ENCODE measurements around the gene AGK. TPM values are rescaled to one million over a fixed set of nuclear protein-coding genes. Genes with fewer than 3 reads are reported as not detected.
A peak's percentile ranks its signal among the peaks of the same experiment; 100 is the strongest.
"Not testable (repeated sequence)": the region's sequence is repeated elsewhere in the genome, so short reads cannot be mapped to it uniquely, and the experiment has no call there.

AGK gene
- polyA plus RNA-seq, 1 donor from 2014 or later, result 23.1 TPM

DNA sequence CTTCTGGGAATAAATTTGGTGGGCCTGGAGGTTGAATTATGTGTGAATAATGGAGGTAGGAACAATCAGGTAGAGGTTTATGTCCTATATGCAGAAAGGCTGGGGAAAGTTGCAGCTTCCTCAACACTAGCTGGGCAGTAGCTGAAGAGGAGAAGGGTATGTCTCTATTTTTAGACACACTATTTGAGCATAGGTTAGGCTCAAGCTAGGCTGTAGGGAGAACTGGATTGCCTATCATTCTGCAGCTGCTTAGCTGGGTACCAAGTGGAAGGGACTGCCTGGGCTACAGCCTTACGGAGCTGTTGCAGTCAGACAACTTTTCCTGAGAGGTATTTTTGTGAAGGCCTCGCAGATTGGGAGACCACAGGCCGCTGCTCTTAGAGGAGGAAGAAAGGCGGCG, 82.9 kb downstream of the AGK start:
- Mint-ChIP-seq H3K27me3 (no peaks in the 10 kb centered on the region), H3K9me3 (no peaks in the 10 kb centered on the region), H3K4me1 (no peaks in the 10 kb centered on the region), H3K4me3 (no peak overlapping the region), H3K36me3 (peaks cover 8% of the 10 kb centered on the region), H3K27ac (no peak overlapping the region)

- H3K27me3 Mint-ChIP-seq, result no peaks in the 10 kb centered on the region
- no peaks in the 10 kb centered on the region for H3K4me1 Mint-ChIP-seq
- H3K9me3 Mint-ChIP-seq, result no peaks in the 10 kb centered on the region
- H3K4me3 Mint-ChIP-seq, result no peak overlapping the region
- H3K27ac Mint-ChIP-seq, result no peak overlapping the region
- H3K36me3 Mint-ChIP-seq, result peaks cover 11% of the 10 kb centered on the region
Observed at GRCh38 chr7:141636053-141636452, 84.8 kb downstream of the AGK start.

GRCh38 chr7:141640239-141640840, 89.1 kb downstream of the AGK start:
- Mint-ChIP-seq H3K4me3 (no peak overlapping the region), H3K27me3 (no peaks in the 10 kb centered on the region), H3K27ac (no peak overlapping the region), H3K36me3 (peaks cover 7% of the 10 kb centered on the region), H3K4me1 (no peaks in the 10 kb centered on the region), H3K9me3 (no peaks in the 10 kb centered on the region)

GRCh38 chr7:141641876-141642275, 90.7 kb downstream of the AGK start:
- Mint-ChIP-seq H3K4me1 (no peaks in the 10 kb centered on the region), H3K9me3 (no peaks in the 10 kb centered on the region), H3K36me3 (peaks cover 7% of the 10 kb centered on the region), H3K27ac (no peak overlapping the region), H3K27me3 (no peaks in the 10 kb centered on the region), H3K4me3 (no peak overlapping the region)

DNA sequence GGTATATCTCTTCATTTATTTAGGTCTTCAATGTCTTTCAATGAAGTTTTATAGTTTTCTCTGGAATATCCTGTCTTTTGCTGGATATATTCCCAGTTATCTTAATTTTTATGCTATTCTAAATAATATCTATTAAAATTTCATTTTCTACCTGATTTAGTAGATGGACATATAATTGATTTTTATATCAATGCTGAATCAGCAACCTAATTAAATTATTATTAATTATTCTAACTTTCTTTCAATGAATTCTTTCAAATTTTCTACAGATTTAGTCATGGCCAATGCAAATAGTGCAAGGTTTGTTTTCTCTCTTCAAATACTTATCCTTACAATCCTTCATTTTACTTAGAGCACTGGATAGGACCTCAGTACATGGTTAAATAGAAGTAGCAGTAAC, 94.0 kb downstream of the AGK start:
- Mint-ChIP-seq H3K4me1 (peaks cover 12 to 16% (median 15%) of the 10 kb centered on the region in 3 donors), H3K9me3 (no peaks in the 10 kb centered on the region), H3K4me3 (no peak overlapping the region), H3K27ac (no peak overlapping the region), H3K36me3 (peaks cover 3% of the 10 kb centered on the region), H3K27me3 (no peaks in the 10 kb centered on the region)

DNA sequence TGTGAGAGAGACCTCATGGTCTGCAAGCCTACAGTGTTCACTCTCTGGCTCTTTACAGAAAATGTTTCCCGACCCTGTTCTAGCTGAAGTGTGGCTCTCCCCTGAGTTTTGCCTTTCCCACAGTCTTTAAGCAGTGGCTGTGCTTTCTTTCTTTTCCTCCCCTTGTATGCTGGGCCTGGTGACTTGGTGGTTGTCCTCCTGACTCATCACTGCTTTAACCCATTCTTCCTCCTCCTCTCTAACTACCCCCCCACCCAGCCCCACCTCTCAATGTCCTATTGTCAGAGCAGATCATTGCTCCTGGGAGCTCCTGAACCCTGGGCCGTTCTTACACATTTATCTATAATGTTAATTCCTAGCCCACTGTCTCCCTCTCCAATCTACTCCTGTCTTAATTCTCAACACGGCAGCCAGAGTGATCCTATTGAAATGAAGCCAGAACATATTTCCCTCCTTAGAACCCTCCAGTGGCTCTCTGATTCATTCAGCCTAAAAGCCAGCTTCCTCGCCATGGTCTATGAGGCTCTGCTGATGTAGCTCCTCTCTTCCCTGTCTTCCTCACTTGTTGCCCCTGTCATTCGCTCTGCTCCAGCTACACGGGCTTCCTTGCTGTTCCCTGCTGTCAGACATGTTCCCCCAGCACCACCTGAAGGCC, 95.7 kb downstream of the AGK start:
- Mint-ChIP-seq H3K27me3 (no peaks in the 10 kb centered on the region), H3K4me1 (peaks cover 12 to 16% (median 15%) of the 10 kb centered on the region in 3 donors), H3K36me3 (no peaks in the 10 kb centered on the region), H3K9me3 (no peaks in the 10 kb centered on the region), H3K27ac (peak overlapping the region; percentile 23 to 63 (median 59)), H3K4me3 (no peak overlapping the region)

- peak overlapping the region; percentile 67 to 99 (median 98) for H3K27ac Mint-ChIP-seq
- H3K36me3 Mint-ChIP-seq, H3K27me3 Mint-ChIP-seq, H3K9me3 Mint-ChIP-seq, H3K4me3 Mint-ChIP-seq: not testable (repeated sequence)
- H3K4me1 Mint-ChIP-seq, result peaks cover 12 to 16% (median 15%) of the 10 kb centered on the region in 3 donors
Observed at GRCh38 chr7:141647701-141648100, 96.5 kb downstream of the AGK start.

DNA sequence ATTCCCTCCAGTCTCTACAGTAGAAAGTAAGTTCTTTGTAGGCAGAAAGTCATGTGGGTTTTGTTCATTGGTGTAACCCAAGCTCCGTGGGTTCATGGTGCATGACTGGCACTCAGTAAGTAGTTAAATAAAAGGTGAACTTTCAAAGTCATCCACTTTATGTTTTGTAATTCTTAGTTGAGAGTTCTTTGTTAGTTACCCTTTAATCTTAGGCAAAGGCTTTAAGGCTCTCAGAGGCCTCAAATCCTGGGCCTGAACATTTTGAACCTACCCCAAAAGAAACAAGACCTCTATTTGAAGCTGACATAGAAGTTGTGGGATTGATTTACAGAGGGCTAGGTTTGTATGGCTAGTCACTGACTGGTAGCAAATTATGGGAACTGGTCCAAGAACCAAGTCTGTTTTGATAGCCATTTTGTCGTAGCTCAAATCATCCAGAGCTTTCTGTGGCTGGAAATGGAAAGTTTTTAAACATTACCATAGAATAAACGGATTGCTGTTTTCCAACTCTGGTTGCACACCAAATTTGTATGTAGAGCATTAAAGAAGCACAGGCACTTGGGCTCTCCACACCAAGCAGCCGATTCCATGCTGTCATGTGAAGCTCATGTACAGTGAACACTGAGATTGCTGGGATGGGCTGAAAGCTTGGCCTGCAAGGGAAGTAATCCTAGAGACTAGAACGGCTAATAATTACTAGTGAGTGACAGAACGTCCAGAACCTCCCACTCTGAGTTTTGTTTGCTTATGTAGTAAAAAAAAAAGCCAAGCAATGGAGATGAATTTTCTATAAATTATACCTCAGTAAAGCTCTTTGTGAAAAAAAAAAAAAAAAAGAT, 97.3 kb downstream of the AGK start:
- H3K4me1 Mint-ChIP-seq, result peaks cover 12 to 16% (median 15%) of the 10 kb centered on the region in 3 donors
- no peaks in the 10 kb centered on the region for H3K9me3 Mint-ChIP-seq
- H3K4me3 Mint-ChIP-seq, result peak overlapping the region in 2 of 4 donors; percentile 5 to 23
- peak overlapping the region; percentile 96 to 99 (median 98) for H3K27ac Mint-ChIP-seq
- H3K36me3 Mint-ChIP-seq, result no peaks in the 10 kb centered on the region
- no peaks in the 10 kb centered on the region for H3K27me3 Mint-ChIP-seq

GRCh38 chr7:141649137-141649864, 98.1 kb downstream of the AGK start:
- H3K4me3 Mint-ChIP-seq, result peak overlapping the region; percentile 23 to 83 (median 48)

DNA sequence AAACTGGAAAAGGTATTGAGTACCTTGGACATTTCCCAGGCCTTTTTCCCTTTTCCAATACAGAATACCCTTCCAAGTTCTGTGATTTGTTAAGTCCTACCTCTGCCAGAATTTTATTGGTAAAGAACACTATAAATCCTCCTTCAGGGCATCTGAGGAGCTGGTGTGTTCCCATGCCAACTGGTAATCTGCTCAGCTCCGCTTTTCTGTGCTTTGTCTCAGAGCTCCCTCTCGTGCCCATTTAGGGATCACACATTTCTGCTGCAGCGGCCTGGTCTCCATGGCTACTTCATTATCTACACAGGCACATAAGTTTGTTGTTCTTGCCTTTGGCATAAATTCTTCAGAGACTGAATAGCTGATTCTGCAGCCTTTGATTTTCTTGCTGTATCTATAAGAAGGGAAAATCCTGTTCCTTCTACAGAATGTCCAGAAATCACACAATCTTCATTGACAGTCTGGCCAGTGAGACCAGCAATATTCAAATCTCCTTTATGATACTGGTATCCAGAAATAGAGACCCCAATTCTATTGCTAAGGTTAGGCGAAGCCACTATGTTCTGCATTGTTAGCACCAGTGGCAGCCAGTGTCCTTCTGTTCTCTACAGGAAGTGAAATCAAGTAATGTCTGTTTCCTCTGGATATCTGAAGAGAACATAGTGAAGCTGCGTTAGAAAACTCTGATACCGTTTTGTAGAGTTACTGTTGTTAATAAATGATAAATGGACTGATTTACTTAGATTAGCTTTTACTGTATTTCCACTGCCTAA, 98.8 kb downstream of the AGK start:
- Mint-ChIP-seq H3K4me3 (peak overlapping the region; percentile 23 to 83 (median 48)), H3K27me3 (no peaks in the 10 kb centered on the region), H3K9me3 (no peaks in the 10 kb centered on the region), H3K4me1 (peaks cover 12 to 19% (median 16%) of the 10 kb centered on the region in 3 donors), H3K27ac (peak overlapping the region; percentile 96 to 99 (median 98)), H3K36me3 (no peaks in the 10 kb centered on the region)

More at GRCh38 chr7:141649137-141649864, 98.1 kb downstream of the AGK start:
- Mint-ChIP-seq H3K9me3 (no peaks in the 10 kb centered on the region), H3K36me3 (no peaks in the 10 kb centered on the region), H3K27ac (peak overlapping the region; percentile 96 to 99 (median 98)), H3K4me1 (peaks cover 12 to 16% (median 15%) of the 10 kb centered on the region in 3 donors), H3K27me3 (no peaks in the 10 kb centered on the region)

DNA sequence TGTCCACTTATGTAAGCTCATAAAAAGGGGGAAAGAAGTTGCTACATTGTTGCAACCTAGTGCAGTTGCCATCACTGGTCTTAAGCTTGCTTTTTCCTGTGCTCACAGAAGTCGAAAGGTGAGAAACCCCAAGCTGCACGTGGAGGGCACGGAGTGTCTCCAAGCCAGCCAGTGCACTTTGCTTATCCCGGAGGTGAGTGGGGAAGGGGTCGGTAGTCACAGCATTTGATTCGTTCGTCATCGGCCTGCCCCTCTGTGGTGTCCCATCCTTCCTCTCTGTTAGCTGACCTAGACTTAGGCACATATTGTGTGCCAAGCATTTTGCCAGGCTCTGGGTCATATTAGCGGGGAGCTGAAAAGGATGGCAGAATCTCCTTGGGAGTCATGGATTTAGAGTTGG, 100.2 kb downstream of the AGK start:
- peak overlapping the region in 1 of 3 donors; percentile 67 for H3K27ac Mint-ChIP-seq
- H3K9me3 Mint-ChIP-seq, result no peaks in the 10 kb centered on the region
- H3K4me3 Mint-ChIP-seq, result no peak overlapping the region
- H3K27me3 Mint-ChIP-seq, result no peaks in the 10 kb centered on the region
- H3K36me3 Mint-ChIP-seq, result no peaks in the 10 kb centered on the region
- peaks cover 12 to 19% (median 16%) of the 10 kb centered on the region in 3 donors for H3K4me1 Mint-ChIP-seq

DNA sequence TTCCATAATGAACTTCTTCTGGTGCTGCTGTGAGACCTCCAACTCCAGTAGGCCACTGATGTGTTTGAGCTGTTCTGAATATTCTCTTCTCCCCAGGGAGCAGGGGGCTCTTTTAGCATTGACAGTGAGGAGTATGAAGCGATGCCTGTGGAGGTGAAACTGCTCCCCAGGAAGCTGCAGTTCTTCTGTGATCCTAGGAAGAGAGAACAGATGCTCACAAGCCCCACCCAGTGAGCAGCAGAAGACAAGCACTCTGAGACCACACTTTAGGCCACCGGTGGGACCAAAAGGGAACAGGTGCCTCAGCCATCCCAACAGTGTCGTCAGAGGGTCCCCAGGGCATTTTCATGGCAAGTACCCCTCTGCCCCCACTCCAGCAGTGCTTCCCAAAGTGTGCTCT, 101.5 kb downstream of the AGK start:
- peak overlapping the region in 2 of 3 donors; percentile 67 to 80 for H3K27ac Mint-ChIP-seq
- H3K4me1 Mint-ChIP-seq, result peaks cover 12 to 19% (median 16%) of the 10 kb centered on the region in 3 donors
- no peaks in the 10 kb centered on the region for H3K27me3 Mint-ChIP-seq
- no peak overlapping the region for H3K4me3 Mint-ChIP-seq
- H3K36me3 Mint-ChIP-seq, result no peaks in the 10 kb centered on the region
- H3K9me3 Mint-ChIP-seq, result no peaks in the 10 kb centered on the region

DNA sequence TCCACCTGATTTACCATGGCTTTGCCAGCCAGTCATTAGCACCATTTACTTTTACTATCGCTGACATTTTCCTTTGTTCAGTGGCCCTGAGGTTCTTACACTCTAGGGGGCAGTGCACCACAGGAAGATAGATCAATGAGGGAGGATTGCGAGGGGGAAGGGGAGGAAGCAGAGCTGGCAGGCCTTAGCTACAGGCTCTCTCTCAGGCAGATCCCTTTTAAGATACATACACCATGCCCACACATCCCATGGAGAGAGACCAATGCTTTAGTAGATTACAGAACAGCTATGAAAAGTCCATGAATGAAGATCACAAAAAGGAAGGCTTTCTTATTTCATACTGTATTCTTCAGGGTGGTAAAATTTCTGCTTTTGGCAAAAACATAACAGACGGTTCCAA, 103.3 kb downstream of the AGK start:
- no peaks in the 10 kb centered on the region for H3K27me3 Mint-ChIP-seq
- peak overlapping the region; percentile 4 to 60 (median 45) for H3K27ac Mint-ChIP-seq
- no peak overlapping the region for H3K4me3 Mint-ChIP-seq
- no peaks in the 10 kb centered on the region for H3K36me3 Mint-ChIP-seq
- H3K4me1 Mint-ChIP-seq, result peaks cover 4 to 10% (median 6%) of the 10 kb centered on the region in 3 donors
- no peaks in the 10 kb centered on the region for H3K9me3 Mint-ChIP-seq

GRCh38 chr7:141659501-141659900, 108.3 kb downstream of the AGK start:
- H3K9me3 Mint-ChIP-seq, result no peaks in the 10 kb centered on the region
- H3K36me3 Mint-ChIP-seq, result no peaks in the 10 kb centered on the region
- no peaks in the 10 kb centered on the region for H3K27me3 Mint-ChIP-seq
- H3K4me3 Mint-ChIP-seq, result no peak overlapping the region
- H3K27ac Mint-ChIP-seq, result peak overlapping the region in 1 of 3 donors; percentile 84
- H3K4me1 Mint-ChIP-seq, result peaks cover 0 to 9% (median 3%) of the 10 kb centered on the region in 3 donors

All from IgD-negative memory B cell (primary cell).